H1 (cell line): Measurements from ENCODE around the gene PPP2R3B. TPM values are rescaled to one million over a fixed set of nuclear protein-coding genes. Genes with fewer than 3 reads are reported as not detected.
A peak's percentile ranks its signal among the peaks of the same experiment; 100 is the strongest.

Experiments
- CTCF ChIA-PET: fragments of 300-600 bp; sonication (Branson Sonifier 250); formaldehyde crosslinking; loops from one replicate; lab custom pipeline; 2021; ENCODE audit not compliant: partially characterized antibody; lab: Charles Lee
- POLR2A ChIA-PET: fragments of 300-600 bp; sonication (Branson Sonifier 250); formaldehyde crosslinking; loops from one replicate; lab custom pipeline; 2021; ENCODE audit warnings: inconsistent platforms; ENCODE audit not compliant: partially characterized antibody; lab: Charles Lee
- DNase-seq, 2 experiments: peaks; one replicate each; pipeline versions ENCODE4 v3.0.0 to v3.0.0-alpha.2; 2010 to 2022; ENCODE audit warnings: low spot score in 2 of 2, low read depth in 1 of 2, mixed read lengths in 1 of 2
- FAIRE-seq: peaks from 2 replicates; lab custom pipeline; 2011; peaks lifted over from hg19 to GRCh38; lab: Jason Lieb, UNC
- H2AFZ ChIP-seq: 2 replicates; pipeline ENCODE4 v1.8.1; 2012; ENCODE audit warnings: low read length, inconsistent platforms
- H2AK5ac ChIP-seq: 2 replicates; pipeline ENCODE4 v1.6.1; 2013; ENCODE audit warnings: low read depth, low read length
- H2BK120ac ChIP-seq: replicated peaks from 2 replicates; pipeline ENCODE3; 2013; ENCODE audit warnings: low read depth, low read length, inconsistent platforms
- H2BK12ac ChIP-seq: 2 replicates; pipeline ENCODE4 v1.6.1; 2013; ENCODE audit warnings: low read depth, low read length
- H2BK15ac ChIP-seq: 2 replicates; pipeline ENCODE4 v1.6.1; 2013; ENCODE audit warnings: low read length
- H2BK20ac ChIP-seq: 2 replicates; pipeline ENCODE4 v1.6.1; 2013; ENCODE audit warnings: low read length
- H2BK5ac ChIP-seq: 2 replicates; pipeline ENCODE4 v1.6.1; 2013; ENCODE audit warnings: low read depth, low read length
- H3K14ac ChIP-seq: 2 replicates; pipeline ENCODE4 v1.6.1; 2013; ENCODE audit warnings: inconsistent platforms; ENCODE audit not compliant: insufficient read length
- H3K18ac ChIP-seq: 2 replicates; pipeline ENCODE4 v1.6.1; 2013; ENCODE audit warnings: low read length; ENCODE audit errors: extremely low read depth
- H3K23ac ChIP-seq: 2 replicates; pipeline ENCODE4 v1.6.1; 2013; ENCODE audit warnings: inconsistent platforms; ENCODE audit not compliant: insufficient read length
- H3K23me2 ChIP-seq: 2 replicates; pipeline ENCODE4 v1.6.1; 2013; ENCODE audit warnings: low read depth, low read length
- H3K27ac ChIP-seq: 2 replicates; pipeline ENCODE4 v1.6.1; 2011; ENCODE audit warnings: low read depth, low read length, inconsistent platforms
- H3K27me3 ChIP-seq, 4 experiments: replicated peaks in 1 of 4; 1 replicate in 1 of 4; 2 replicates in 3 of 4; pipeline versions ENCODE4 v1.6.1 to v1.8.1; 2011 to 2013; ENCODE audit warnings: low read length in 3 of 4, mild to moderate bottlenecking in 3 of 4, inconsistent platforms in 2 of 4, mixed read lengths in 2 of 4, moderate library complexity in 1 of 4; ENCODE audit not compliant: control insufficient read depth in 3 of 4, insufficient read depth in 3 of 4; ENCODE audit errors: extremely low read depth in 1 of 4
- H3K36me3 ChIP-seq, 4 experiments: 2 replicates each; pipeline versions ENCODE4 v1.6.1 to v1.8.1; 2011 to 2013; ENCODE audit warnings: mild to moderate bottlenecking in 4 of 4, low read length in 3 of 4, moderate library complexity in 2 of 4, control low read depth in 1 of 4, inconsistent platforms in 1 of 4; ENCODE audit not compliant: insufficient read depth in 4 of 4, control insufficient read depth in 2 of 4
- H3K4ac ChIP-seq: replicated peaks from 2 replicates; pipeline ENCODE3; 2013; ENCODE audit warnings: low read length, low read depth, mixed read lengths, inconsistent platforms; ENCODE audit not compliant: insufficient read length
- H3K4me1 ChIP-seq, 4 experiments: replicated peaks in 1 of 4; 1 replicate in 1 of 4; 2 replicates in 3 of 4; pipeline versions ENCODE4 v1.6.1 to v1.8.1; 2011 to 2013; ENCODE audit warnings: low read length in 3 of 4, inconsistent platforms in 2 of 4, mixed read lengths in 1 of 4; ENCODE audit not compliant: insufficient read depth in 4 of 4, control insufficient read depth in 3 of 4
- H3K4me2 ChIP-seq, 2 experiments: 2 replicates each; pipeline versions ENCODE4 v1.6.1 to v1.8.1; 2011 to 2013; ENCODE audit warnings: low read depth in 2 of 2, low read length in 2 of 2, control low read depth in 1 of 2, inconsistent platforms in 1 of 2, mild to moderate bottlenecking in 1 of 2; ENCODE audit not compliant: insufficient read depth in 1 of 2
- H3K4me3 ChIP-seq, 4 experiments: fragments of 200-600, 300-600 bp in 1 of 4; sonication (generic), shearing (Covaris generic), sonication (Bioruptor Twin) in 1 of 4; 2 replicates each; pipeline versions ENCODE4 v1.5.1 to v1.8.1; 2011 to 2016; ENCODE audit warnings: low read length in 4 of 4, low read depth in 3 of 4, control low read depth in 2 of 4, inconsistent platforms in 2 of 4, mild to moderate bottlenecking in 2 of 4, mixed read lengths in 1 of 4, moderate library complexity in 1 of 4; ENCODE audit not compliant: insufficient read depth in 2 of 4; ENCODE audit errors: extremely low read depth in 1 of 4
- H3K56ac ChIP-seq: replicated peaks from 2 replicates; pipeline ENCODE3; 2013; ENCODE audit warnings: low read depth, mild to moderate bottlenecking, mixed read lengths, low read length, inconsistent platforms; ENCODE audit not compliant: insufficient read length
- H3K79me1 ChIP-seq: 2 replicates; pipeline ENCODE4 v1.6.1; 2013; ENCODE audit warnings: low read depth, low read length, control low read depth
- H3K79me2 ChIP-seq, 2 experiments: 2 replicates each; pipeline versions ENCODE4 v1.6.1 to v1.8.1; 2012 to 2013; ENCODE audit warnings: low read length in 2 of 2, mild to moderate bottlenecking in 2 of 2, inconsistent platforms in 1 of 2; ENCODE audit not compliant: insufficient read depth in 2 of 2, control insufficient read depth in 1 of 2
- H3K9ac ChIP-seq, 4 experiments: replicated peaks in 1 of 4; 1 replicate in 1 of 4; 2 replicates in 3 of 4; pipeline versions ENCODE4 v1.6.1 to v1.8.1; 2011 to 2013; ENCODE audit warnings: low read depth in 3 of 4, low read length in 3 of 4, control low read depth in 2 of 4, mild to moderate bottlenecking in 2 of 4, moderate library complexity in 2 of 4, inconsistent platforms in 1 of 4; ENCODE audit errors: extremely low read depth in 1 of 4
- H3K9me3 ChIP-seq, 2 experiments: 2 replicates each; pipeline versions ENCODE4 v1.6.1 to v1.8.1; 2012 to 2013; ENCODE audit warnings: mild to moderate bottlenecking in 2 of 2, moderate library complexity in 2 of 2, control low read depth in 1 of 2, inconsistent platforms in 1 of 2, low read depth in 1 of 2, low read length in 1 of 2, mixed read lengths in 1 of 2; ENCODE audit not compliant: insufficient read depth in 2 of 2
- H4K20me1 ChIP-seq, 2 experiments: replicated peaks in 1 of 2; 2 replicates each; pipeline versions ENCODE3 to v1.8.1; 2011 to 2013; ENCODE audit warnings: inconsistent platforms in 2 of 2, low read length in 2 of 2, mild to moderate bottlenecking in 1 of 2; ENCODE audit not compliant: insufficient read depth in 2 of 2, control insufficient read depth in 1 of 2
- H4K5ac ChIP-seq: 2 replicates; pipeline ENCODE4 v1.6.1; 2013; ENCODE audit warnings: low read length, low read depth, mixed read lengths, inconsistent platforms; ENCODE audit not compliant: insufficient read length
- H4K8ac ChIP-seq: 2 replicates; pipeline ENCODE4 v1.8.0; 2013; ENCODE audit warnings: mild to moderate bottlenecking, moderate library complexity, low read length, inconsistent platforms; ENCODE audit not compliant: insufficient read depth; ENCODE audit errors: extremely low read depth
- H4K91ac ChIP-seq: replicated peaks from 2 replicates; pipeline ENCODE3; 2013; ENCODE audit warnings: low read length, mixed read lengths, inconsistent platforms; ENCODE audit not compliant: insufficient read length
- BCL11A ChIP-seq, 2 experiments: IDR thresholded peaks; one replicate each; pipeline ENCODE4 v1.6.1; 2011; ENCODE audit warnings: low read depth in 2 of 2, low read length in 2 of 2, mild to moderate bottlenecking in 2 of 2
- WGBS, 2 experiments: shearing (Covaris generic) in 1 of 2; methylation state at CpG; one replicate each; pipeline versions ENCODE4 v1.1.6 to v1.1.7; 2013 to 2015; ENCODE audit warnings: low lambda C conversion rate in 2 of 2, mixed read lengths in 2 of 2, inconsistent platforms in 1 of 2, low coverage in 1 of 2, missing lambda C conversion rate in 1 of 2; ENCODE audit not compliant: insufficient replicate concordance in 2 of 2, insufficient coverage in 1 of 2, insufficient read length in 1 of 2; ENCODE audit errors: extremely low coverage in 1 of 2, missing lambda C conversion rate in 1 of 2; 5-methylcytosine and 5-hydroxymethylcytosine counted together
- polyA plus RNA-seq, 7 experiments: library from polyadenylated mRNA; depleted of rRNA in 3 of 7; stranded (reverse) in 5 of 7; unstranded in 2 of 7; fragments of >200 nt in 5 of 7; fragments of 200-250 nt in 2 of 7; gene quantifications; 1 replicate in 5 of 7; 2 replicates in 1 of 7; 4 replicates in 1 of 7; pipeline versions ENCODE4 v1.2.1 to v1.2.3, GENCODE V29; 2011 to 2013; ENCODE audit warnings: missing spikeins in 2 of 7, mixed read lengths in 2 of 7
- total RNA-seq: library from RNA; stranded (reverse); fragmentation: NEBNext Ultra II Directional; extraction: Animal tissue kit (Norgen Biotek cat#: 25700); gene quantifications from 2 replicates; pipeline ENCODE4 v1.2.1, GENCODE V29; 2021

The PPP2R3B gene
- total and polyA plus RNA-seq, 2 of the 8 experiments (the other 6 are each of a cell fraction or from before 2014, with no cell fraction given) = 47.6 to 86.7 TPM

DNA sequence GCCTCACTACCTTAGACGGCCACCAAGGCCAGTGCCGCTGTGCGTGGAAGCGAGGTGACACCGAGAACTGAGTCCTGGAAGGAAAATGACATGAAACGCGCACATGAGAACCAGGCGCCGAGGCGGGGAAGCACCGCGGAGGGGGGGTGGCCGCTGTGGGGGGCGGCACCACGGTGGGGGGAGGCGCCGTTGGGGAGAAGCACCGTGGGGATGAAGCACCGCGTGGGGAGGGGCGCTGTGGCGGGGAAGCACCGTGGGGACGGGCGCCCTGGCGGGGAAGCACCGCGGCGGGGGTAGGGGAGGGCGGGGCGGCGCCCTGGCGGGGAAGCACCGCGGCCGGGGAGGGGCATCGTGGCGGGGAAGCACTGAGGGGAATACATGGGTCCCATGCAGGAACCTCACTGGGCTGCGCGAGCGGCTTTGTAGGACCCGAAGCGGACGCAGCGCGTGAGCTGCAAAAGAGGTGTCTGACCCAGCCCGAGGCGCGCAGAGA is 28.0 kb downstream of the PPP2R3B start:
- no peak overlapping the region for H3K4me2 ChIP-seq
- no peak overlapping the region for H2AFZ ChIP-seq
- no peak overlapping the region for H2BK15ac ChIP-seq
- no peak overlapping the region for H3K4ac ChIP-seq
- no peaks in the 10 kb centered on the region for H3K23me2 ChIP-seq
- no peak for DNase-seq
- H4K20me1 ChIP-seq = peaks cover 7 to 21% of the 10 kb centered on the region in 2 experiments
- peaks cover 18% of the 10 kb centered on the region for H3K79me1 ChIP-seq
- H2AK5ac ChIP-seq = no peak overlapping the region
- no peak overlapping the region for H2BK5ac ChIP-seq
- H4K91ac ChIP-seq = no peak overlapping the region
- H3K27me3 ChIP-seq = no peaks in the 10 kb centered on the region
- H3K18ac ChIP-seq = no peak overlapping the region
- no peaks in the 10 kb centered on the region for H3K4me1 ChIP-seq
- H3K79me2 ChIP-seq = peaks cover 0 to 66% of the 10 kb centered on the region in 2 experiments; a peak in 2 of 4 replicates
- no peak overlapping the region for H3K56ac ChIP-seq
- H3K36me3 ChIP-seq = peaks cover 4 to 31% (median 16%) of the 10 kb centered on the region in 4 experiments; a peak in 6 of 8 replicates
- ChIA-PET POLR2A (no interaction called here), CTCF (no interaction called here)
- FAIRE-seq = no peak
- H2BK20ac ChIP-seq = no peak overlapping the region
- no peak overlapping the region for H3K14ac ChIP-seq
- no peak overlapping the region for H3K27ac ChIP-seq
- H2BK12ac ChIP-seq = no peak overlapping the region
- H3K9me3 ChIP-seq = peaks cover 0 to 4% of the 10 kb centered on the region in 2 experiments; a peak in 1 of 4 replicates
- H4K8ac ChIP-seq = peak overlapping the region; percentile 68; the same call in 1 of the 2 replicates
- H3K23ac ChIP-seq = no peak overlapping the region
- H4K5ac ChIP-seq = no peak overlapping the region
- H3K9ac ChIP-seq = no peak overlapping the region
- TF ChIP-seq BCL11A (IDR thresholded peaks at IDR 0.05; ENCODE audit: low read depth in 2 of 2, low read length in 2 of 2) = no peak
- no peak overlapping the region for H3K4me3 ChIP-seq
- no peak overlapping the region for H2BK120ac ChIP-seq
- 95% methylated on average over 19 of the region's 49 CpGs; no CpG with 5 or more reads in 1 of the 2 experiments for WGBS, 2 experiments
